ENCODE measurements around the gene VSTM2B. TPM values are rescaled to one million over a fixed set of nuclear protein-coding genes. Genes with fewer than 3 reads are reported as not detected.

Gene VSTM2B
- total RNA-seq, 1 experiment from 2014 or later: not detected

DNA sequence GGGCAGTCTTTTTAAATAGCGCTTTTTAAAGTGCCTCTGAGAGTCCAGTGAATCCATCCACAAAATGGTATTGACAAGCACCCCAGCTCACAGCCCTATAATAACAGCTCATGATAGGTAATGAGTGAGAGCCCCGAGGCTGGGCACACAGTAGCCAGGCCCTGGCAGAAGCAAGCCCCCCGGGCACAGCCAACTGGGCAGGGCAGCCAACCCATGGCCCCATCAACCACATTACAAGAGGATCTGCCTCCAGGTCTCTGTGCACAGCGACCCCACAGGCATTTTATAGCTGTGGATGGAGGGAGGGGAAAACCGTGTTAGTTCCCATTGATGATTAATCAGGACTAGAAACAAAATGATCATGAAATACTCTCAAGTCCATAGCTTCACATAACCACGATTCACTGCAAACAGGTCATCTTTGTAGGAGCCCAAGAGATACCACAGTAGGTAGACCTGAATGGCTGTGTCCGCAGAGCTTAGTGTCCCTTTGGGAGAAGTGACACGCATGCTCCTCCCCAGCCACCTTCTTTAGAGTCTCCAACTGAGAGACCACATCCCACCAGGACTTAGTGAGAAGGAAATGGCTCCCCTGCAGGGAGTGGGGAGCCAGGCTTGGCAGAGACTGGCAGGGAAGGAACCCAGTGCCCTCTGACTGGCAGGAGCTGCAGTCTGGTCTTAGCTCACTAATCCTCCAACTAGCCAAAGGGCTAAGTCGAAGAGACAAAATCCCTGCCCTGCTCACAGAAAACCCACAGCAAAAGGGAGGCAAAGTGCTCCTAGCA, 4.3 kb upstream of the VSTM2B start:
- H3K36me3 ChIP-seq (ENCODE audit: insufficient read depth, low read length): no peaks in the 10 kb centered on the region
- no peaks in the 10 kb centered on the region for H4K20me1 ChIP-seq (ENCODE audit: insufficient read depth, low read depth, low read length)
- H3K79me2 ChIP-seq (ENCODE audit: low read length): no peaks in the 10 kb centered on the region
- H3K9me3 ChIP-seq (ENCODE audit: low read length): no peaks in the 10 kb centered on the region
- no peaks in the 10 kb centered on the region for H3K27me3 ChIP-seq (ENCODE audit: low read length)
- no peaks in the 10 kb centered on the region for H3K9me2 ChIP-seq (replicated peaks; ENCODE audit: insufficient read depth, low read length)
- DNase-seq: no peak
- H3K4me2 ChIP-seq (ENCODE audit: low read depth, low read length, poor library complexity, severe bottlenecking): no peak overlapping the region
- no peak overlapping the region for H3K27ac ChIP-seq (ENCODE audit: low read length)
- no peaks in the 10 kb centered on the region for H3K4me1 ChIP-seq (ENCODE audit: low read length)
- no peak overlapping the region for H2AFZ ChIP-seq (ENCODE audit: low read length)
- H3K9ac ChIP-seq (ENCODE audit: low read length): no peak overlapping the region
- no peak overlapping the region for H3K4me3 ChIP-seq (ENCODE audit: low read length)

DNA sequence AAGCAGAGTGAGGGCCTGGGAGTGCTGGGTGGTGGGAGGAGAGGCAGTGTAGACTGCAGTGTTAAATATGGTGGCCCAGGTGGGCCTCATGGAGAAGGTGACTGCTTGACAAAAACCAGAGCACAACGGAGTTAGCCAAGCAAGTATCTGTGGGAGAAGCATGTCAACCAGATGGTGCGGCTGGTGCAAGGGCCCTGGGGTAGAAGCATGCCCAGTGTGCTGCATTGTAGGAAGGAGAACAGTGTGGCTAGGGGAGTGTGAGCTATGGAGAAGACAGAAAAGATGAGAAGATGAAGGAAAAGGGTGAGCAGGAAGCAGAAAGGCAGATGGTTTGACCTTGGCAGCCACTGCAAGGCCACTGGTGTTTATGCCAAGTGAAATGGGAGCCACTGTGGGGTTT, 2.2 kb upstream of the VSTM2B start:
- H2AFZ ChIP-seq (ENCODE audit: low read length): no peak overlapping the region
- H3K4me1 ChIP-seq (ENCODE audit: low read length): no peaks in the 10 kb centered on the region
- no peaks in the 10 kb centered on the region for H3K9me2 ChIP-seq (replicated peaks; ENCODE audit: insufficient read depth, low read length)
- DNase-seq: no peak
- H3K4me3 ChIP-seq (ENCODE audit: low read length): no peak overlapping the region
- no peaks in the 10 kb centered on the region for H3K36me3 ChIP-seq (ENCODE audit: insufficient read depth, low read length)
- no peaks in the 10 kb centered on the region for H3K79me2 ChIP-seq (ENCODE audit: low read length)
- H3K4me2 ChIP-seq (ENCODE audit: low read depth, low read length, poor library complexity, severe bottlenecking): no peak overlapping the region
- no peaks in the 10 kb centered on the region for H3K9me3 ChIP-seq (ENCODE audit: low read length)
- no peaks in the 10 kb centered on the region for H3K27me3 ChIP-seq (ENCODE audit: low read length)
- H4K20me1 ChIP-seq (ENCODE audit: insufficient read depth, low read depth, low read length): no peaks in the 10 kb centered on the region
- no peak overlapping the region for H3K27ac ChIP-seq (ENCODE audit: low read length)
- H3K9ac ChIP-seq (ENCODE audit: low read length): no peak overlapping the region

DNA sequence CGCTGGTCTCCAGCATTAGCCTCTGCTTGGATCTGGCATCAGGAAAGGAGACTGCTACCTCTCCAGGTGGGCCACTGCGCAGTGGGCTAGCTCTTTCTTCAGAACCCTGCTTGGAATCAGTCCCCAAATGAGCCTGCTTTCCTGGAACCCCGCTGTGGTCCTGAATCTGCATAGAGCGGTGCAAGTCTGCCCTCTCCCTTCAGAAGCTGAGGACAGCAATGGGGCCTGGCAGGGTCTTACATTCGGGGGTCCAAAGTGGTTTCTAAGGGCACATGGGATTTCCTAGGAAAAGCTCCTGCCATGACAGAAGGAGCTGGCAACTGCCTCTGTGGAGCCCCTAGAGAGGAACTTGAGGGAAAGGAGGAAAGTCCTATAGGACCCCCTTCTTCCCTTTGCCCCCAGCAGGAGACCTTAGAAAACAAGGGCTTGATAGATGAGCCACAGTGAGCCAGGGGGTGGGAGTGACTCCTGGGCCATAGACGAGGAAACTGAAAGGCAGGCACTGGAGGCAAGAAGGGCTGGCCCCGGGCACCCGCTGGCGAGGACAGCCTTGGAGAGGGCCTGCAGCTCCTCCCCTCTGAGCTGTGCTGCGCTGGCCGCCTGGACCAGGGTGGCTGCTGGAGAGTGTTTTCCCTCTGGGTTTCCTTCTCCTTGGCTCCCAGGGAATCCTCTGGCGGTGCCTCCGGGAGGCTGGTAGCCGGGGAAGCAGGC, 1.4 kb upstream of the VSTM2B start:
- Histone ChIP-seq H3K4me1 (ENCODE audit: low read length) (no peaks in the 10 kb centered on the region), H2AFZ (ENCODE audit: low read length) (no peak overlapping the region), H3K27ac (ENCODE audit: low read length) (no peak overlapping the region), H4K20me1 (ENCODE audit: insufficient read depth, low read depth, low read length) (no peaks in the 10 kb centered on the region), H3K4me3 (ENCODE audit: low read length) (no peak overlapping the region), H3K36me3 (ENCODE audit: insufficient read depth, low read length) (no peaks in the 10 kb centered on the region), H3K79me2 (ENCODE audit: low read length) (no peaks in the 10 kb centered on the region), H3K9me2 (replicated peaks; ENCODE audit: insufficient read depth, low read length) (no peaks in the 10 kb centered on the region), H3K4me2 (ENCODE audit: low read depth, low read length, poor library complexity, severe bottlenecking) (no peak overlapping the region), H3K27me3 (ENCODE audit: low read length) (no peaks in the 10 kb centered on the region), H3K9me3 (ENCODE audit: low read length) (no peaks in the 10 kb centered on the region), H3K9ac (ENCODE audit: low read length) (no peak overlapping the region)
- no peak for DNase-seq

DNA sequence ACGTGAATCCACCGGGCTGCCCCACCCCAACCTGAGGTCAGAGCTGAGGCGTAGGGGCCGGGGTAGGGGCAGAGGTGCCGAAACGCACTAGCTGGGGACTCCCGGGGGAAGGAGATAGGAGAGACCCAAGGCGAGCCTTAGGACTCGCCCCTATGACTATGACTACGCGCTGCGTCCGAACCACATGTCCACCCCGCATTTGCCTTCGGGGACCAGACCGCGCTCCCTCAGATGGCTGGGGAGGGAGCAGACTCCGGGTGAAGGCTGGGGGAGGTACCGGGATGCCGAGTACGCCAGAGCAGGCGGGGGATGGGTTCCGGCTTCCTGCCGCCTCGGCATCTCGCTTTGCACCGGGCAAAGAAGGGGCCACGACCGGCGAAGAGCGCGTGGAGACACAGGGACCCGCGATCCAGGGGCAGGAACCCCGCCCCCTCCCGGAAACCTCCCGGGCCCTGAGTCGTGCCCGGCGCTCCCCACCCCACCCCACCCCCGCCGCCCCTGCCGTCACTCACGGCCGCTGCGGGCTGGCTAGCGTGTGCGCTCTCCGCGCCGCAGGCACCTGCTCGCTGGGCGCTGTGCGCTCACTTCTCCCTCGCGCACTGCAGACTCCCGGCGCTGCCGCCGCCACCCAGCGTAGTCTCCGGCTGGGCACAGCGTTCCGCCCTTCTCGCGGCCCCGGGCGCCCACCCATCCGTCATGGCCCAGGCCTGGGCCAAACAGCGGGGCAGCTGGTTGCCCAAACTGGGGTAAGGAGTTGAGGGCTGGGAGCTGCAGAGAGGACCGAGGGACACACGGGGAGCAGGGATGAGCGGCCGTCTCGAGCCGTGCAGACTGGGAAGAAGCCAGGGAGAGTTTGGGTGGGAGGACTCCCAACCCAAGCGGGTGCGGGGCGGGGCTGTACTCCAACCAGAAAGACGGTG, 622 bp upstream of the VSTM2B start:
- Histone ChIP-seq H3K9me2 (replicated peaks; ENCODE audit: insufficient read depth, low read length) (no peaks in the 10 kb centered on the region), H2AFZ (ENCODE audit: low read length) (no peak overlapping the region), H3K36me3 (ENCODE audit: insufficient read depth, low read length) (no peaks in the 10 kb centered on the region), H3K4me3 (ENCODE audit: low read length) (no peak overlapping the region), H3K27ac (ENCODE audit: low read length) (no peak overlapping the region), H3K9ac (ENCODE audit: low read length) (no peak overlapping the region), H3K79me2 (ENCODE audit: low read length) (no peaks in the 10 kb centered on the region), H3K9me3 (ENCODE audit: low read length) (no peaks in the 10 kb centered on the region), H3K27me3 (ENCODE audit: low read length) (no peaks in the 10 kb centered on the region), H4K20me1 (ENCODE audit: insufficient read depth, low read depth, low read length) (no peaks in the 10 kb centered on the region), H3K4me2 (ENCODE audit: low read depth, low read length, poor library complexity, severe bottlenecking) (no peak overlapping the region), H3K4me1 (ENCODE audit: low read length) (no peaks in the 10 kb centered on the region)
- no peak for DNase-seq

DNA sequence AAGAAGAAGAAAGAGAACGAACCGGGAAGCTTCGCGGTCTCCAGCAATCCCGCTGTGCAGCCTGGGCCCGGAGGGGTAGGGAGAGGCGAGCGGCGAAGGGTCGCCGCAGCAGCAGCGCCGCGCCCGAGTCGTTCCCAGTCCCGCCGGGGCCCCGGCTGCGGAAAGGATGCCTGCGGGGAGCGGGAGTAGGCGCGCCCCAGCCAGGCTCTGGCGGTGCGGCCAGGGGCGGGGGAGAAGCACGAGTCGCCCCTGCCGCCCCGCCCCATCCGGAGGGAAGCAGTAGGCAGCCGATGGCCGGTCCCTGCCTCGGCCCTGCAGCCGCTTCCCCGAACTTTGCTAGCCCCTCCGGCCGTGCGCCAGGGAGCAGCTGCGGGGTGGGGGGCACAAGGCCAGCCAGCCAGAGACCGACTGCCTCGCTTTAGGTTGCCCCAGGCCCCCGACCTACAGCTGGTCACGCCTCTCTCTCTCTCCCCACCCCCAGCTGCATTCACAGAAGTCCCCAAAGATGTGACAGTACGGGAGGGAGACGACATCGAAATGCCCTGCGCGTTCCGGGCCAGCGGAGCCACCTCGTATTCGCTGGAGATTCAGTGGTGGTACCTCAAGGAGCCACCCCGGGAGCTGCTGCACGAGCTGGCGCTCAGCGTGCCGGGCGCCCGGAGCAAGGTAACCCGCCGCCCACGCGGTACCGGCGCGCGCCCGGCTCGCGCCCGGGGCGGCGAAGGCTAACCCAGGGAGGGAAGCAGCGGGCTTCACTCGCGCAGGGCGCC, 1.1 kb downstream of the VSTM2B start:
- Histone ChIP-seq H4K20me1 (ENCODE audit: insufficient read depth, low read depth, low read length) (no peaks in the 10 kb centered on the region), H3K9me3 (ENCODE audit: low read length) (no peaks in the 10 kb centered on the region), H3K9ac (ENCODE audit: low read length) (no peak overlapping the region), H3K9me2 (replicated peaks; ENCODE audit: insufficient read depth, low read length) (no peaks in the 10 kb centered on the region), H3K4me1 (ENCODE audit: low read length) (no peaks in the 10 kb centered on the region), H3K4me3 (ENCODE audit: low read length) (no peak overlapping the region), H3K79me2 (ENCODE audit: low read length) (no peaks in the 10 kb centered on the region), H3K36me3 (ENCODE audit: insufficient read depth, low read length) (no peaks in the 10 kb centered on the region), H3K27me3 (ENCODE audit: low read length) (no peaks in the 10 kb centered on the region), H3K4me2 (ENCODE audit: low read depth, low read length, poor library complexity, severe bottlenecking) (no peak overlapping the region), H2AFZ (ENCODE audit: low read length) (no peak overlapping the region), H3K27ac (ENCODE audit: low read length) (no peak overlapping the region)
- no peak for DNase-seq

DNA sequence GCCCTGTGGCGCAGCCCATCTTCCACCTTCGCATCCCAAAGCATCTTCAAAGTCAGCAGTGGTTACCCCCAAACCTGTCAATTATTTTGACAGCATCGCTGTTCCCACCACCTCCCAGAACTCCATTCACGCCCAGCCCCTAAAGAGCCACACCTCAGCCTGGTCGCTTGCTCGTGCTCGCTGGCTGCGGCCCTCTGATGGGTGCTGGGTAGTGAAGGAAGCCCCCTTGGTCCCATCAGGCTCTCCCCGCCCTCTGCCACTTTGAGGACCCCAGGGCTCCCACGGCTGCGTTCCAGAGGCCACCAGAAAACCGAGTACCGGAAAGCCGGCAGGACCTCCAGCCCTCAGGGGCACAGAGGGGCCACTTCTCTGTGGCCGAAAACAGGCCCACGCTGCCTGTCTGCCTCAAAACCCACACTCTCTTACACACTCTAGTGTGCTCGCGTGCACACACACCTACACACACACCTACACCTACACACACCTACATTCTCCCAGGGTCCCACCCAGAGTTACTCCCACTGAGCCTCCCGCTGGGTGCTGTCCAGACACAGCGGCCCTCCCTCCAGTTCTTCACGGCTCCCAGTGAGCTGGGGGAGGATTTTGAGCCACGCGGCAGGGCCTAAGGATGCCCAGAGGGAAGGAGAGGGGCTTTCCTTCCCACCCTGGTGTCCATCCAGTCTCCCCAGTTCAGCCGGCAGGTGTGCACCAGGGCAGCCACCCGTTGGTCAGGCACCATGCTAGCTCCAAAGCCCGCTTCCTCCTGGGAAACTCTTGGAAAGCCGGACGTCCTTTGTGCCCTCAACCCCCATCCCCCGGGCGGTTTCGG, 1.9 kb downstream of the VSTM2B start:
- DNase-seq: no peak
- no peak overlapping the region for H2AFZ ChIP-seq (ENCODE audit: low read length)
- no peaks in the 10 kb centered on the region for H3K4me1 ChIP-seq (ENCODE audit: low read length)
- H3K4me2 ChIP-seq (ENCODE audit: low read depth, low read length, poor library complexity, severe bottlenecking): no peak overlapping the region
- no peaks in the 10 kb centered on the region for H3K9me3 ChIP-seq (ENCODE audit: low read length)
- no peak overlapping the region for H3K4me3 ChIP-seq (ENCODE audit: low read length)
- no peak overlapping the region for H3K27ac ChIP-seq (ENCODE audit: low read length)
- no peaks in the 10 kb centered on the region for H4K20me1 ChIP-seq (ENCODE audit: insufficient read depth, low read depth, low read length)
- no peaks in the 10 kb centered on the region for H3K27me3 ChIP-seq (ENCODE audit: low read length)
- H3K9me2 ChIP-seq (replicated peaks; ENCODE audit: insufficient read depth, low read length): no peaks in the 10 kb centered on the region
- no peaks in the 10 kb centered on the region for H3K36me3 ChIP-seq (ENCODE audit: insufficient read depth, low read length)
- no peaks in the 10 kb centered on the region for H3K79me2 ChIP-seq (ENCODE audit: low read length)
- H3K9ac ChIP-seq (ENCODE audit: low read length): no peak overlapping the region

DNA sequence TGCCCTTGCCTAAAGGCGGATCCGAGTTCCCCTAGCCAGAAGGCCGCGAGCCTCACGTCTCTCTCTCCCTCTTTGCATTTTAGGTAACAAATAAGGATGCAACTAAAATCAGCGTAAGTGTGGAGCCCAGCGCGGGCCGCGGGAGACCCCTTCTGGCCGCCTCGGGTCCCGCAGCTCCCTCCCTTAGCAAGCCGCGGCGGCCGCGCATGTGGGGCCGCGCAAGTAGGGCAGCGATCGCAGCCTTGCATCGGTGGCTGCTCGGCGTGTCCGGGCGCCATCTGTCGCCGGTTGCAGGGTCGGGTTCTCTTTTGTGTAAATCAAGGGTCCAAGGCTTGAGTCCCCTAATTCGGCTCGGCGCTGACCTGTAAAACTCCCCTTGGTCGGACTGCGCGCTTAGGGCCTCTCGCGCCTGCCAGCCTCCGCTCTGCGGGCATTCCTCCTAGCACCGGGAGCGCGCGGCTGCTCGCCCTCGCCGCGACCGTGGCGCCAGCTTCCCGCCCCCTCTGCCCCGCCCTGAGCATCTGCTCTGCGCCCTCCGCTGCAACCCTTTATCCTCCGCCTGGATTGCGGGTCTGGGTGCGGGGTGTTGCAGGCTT, 2.7 kb downstream of the VSTM2B start:
- Histone ChIP-seq H3K27ac (ENCODE audit: low read length) (no peak overlapping the region), H3K27me3 (ENCODE audit: low read length) (no peaks in the 10 kb centered on the region), H3K4me3 (ENCODE audit: low read length) (no peak overlapping the region), H3K79me2 (ENCODE audit: low read length) (no peaks in the 10 kb centered on the region), H3K9me2 (replicated peaks; ENCODE audit: insufficient read depth, low read length) (no peaks in the 10 kb centered on the region), H3K36me3 (ENCODE audit: insufficient read depth, low read length) (no peaks in the 10 kb centered on the region), H4K20me1 (ENCODE audit: insufficient read depth, low read depth, low read length) (no peaks in the 10 kb centered on the region), H2AFZ (ENCODE audit: low read length) (no peak overlapping the region), H3K4me1 (ENCODE audit: low read length) (no peaks in the 10 kb centered on the region), H3K9ac (ENCODE audit: low read length) (no peak overlapping the region), H3K9me3 (ENCODE audit: low read length) (no peaks in the 10 kb centered on the region), H3K4me2 (ENCODE audit: low read depth, low read length, poor library complexity, severe bottlenecking) (no peak overlapping the region)
- DNase-seq: peak; percentile 80

All from Karpas-422 (cell line).